ENCODE measurements around the gene RPN2.
A peak's percentile ranks its signal among the peaks of the same experiment; 100 is the strongest.

The RPN2 gene

DNA sequence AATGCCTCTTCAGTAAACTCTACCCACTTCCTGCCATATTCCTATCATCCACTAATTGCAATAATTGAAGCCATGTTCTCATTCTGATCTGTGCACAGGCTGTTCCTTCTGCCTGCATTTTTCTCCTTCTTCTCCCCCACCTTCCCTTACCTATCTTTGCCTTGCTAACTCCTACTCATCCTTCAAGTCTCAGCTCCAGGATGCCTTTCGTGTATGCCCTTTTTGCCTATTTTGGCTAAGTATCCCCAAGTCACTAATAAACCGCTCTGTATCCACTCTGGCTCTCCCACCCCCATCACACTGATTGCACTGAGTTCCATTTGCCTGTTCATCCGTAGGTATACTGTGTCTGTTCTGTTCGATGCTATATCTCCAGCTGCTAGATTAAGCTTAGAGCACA is 6.3 kb upstream of the RPN2 start:
- intact Hi-C loops (cut with DNase I), result no loop called here
- DNase-seq, result peak in 7 of 42 donors; percentile 17 to 65 (median 31)

DNA sequence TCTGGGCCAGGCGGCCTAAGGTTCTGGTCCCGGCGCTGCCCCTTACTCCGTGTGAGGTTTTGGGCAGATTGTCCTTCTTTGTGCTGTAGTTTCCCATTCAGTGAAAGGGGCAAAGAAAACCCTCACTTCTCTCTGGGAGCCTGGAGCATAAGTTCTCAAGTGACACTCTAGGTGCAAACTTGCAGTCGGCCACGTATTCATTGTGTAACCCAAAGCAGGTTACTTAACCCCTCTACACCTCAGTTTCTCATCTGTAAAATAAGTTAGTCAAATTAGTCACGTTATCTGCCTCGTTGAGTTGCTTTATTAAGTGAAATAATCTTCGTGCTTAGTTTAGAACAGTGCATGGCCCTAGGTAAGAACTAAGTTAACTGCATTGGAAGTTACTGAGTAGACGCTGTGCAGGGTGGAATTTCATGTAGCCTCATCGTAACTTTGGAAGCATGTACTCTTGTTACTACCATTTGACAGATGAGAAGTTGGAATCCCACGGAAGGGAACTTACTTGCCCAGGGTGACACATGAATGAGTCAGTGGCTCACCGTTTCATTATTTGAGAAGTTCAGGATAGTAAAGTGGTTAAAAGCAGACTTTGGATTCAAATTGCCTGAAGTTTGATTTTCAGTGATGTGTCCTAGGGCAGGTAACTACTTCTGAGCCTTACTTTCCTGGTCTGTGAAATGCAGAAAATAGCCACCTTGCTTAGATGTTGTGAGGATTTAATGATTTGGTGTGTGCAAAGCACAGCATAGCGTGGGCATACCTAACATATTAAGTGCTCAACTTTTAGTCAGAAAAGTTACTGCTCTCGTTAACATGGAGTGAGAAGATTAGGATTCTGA is 774 bp downstream of the RPN2 start:
- intact Hi-C loops (cut with DNase I), result loop anchor here (5.0 kb wide), 1 partner anchor 83 kb away; the partner anchor contains the start of gene RBL1
- DNase-seq, result no peak

- DNase-seq, result no peak
- intact Hi-C loops (cut with DNase I), result no loop called here
Measured at GRCh38 chr20:37185686-37186085, 6.6 kb downstream of the RPN2 start.

GRCh38 chr20:37188787-37189186 is 9.7 kb downstream of the RPN2 start:
- intact Hi-C loops (cut with DNase I), result no loop called here
- no peak for DNase-seq

GRCh38 chr20:37189416-37190016 is 10.4 kb downstream of the RPN2 start:
- intact Hi-C loops (cut with DNase I), result loop anchor here (10.0 kb wide), 1 partner anchor 195 kb away; no protein-coding TSS in a partner anchor
- DNase-seq, result no peak

GRCh38 chr20:37190354-37191112 is 11.4 kb downstream of the RPN2 start:
- intact Hi-C loops (cut with DNase I), result loop anchor here (10.0 kb wide), 1 partner anchor 194 kb away; no protein-coding TSS in a partner anchor
- DNase-seq, result peak in 1 of 42 donors; percentile 35

- peak; percentile 80 to 98 (median 94) for DNase-seq
- intact Hi-C loops (cut with DNase I), result loop anchor here (10.0 kb wide), 1 partner anchor 193 kb away; no protein-coding TSS in a partner anchor
Measured at GRCh38 chr20:37192137-37192854, 13.2 kb downstream of the RPN2 start.

GRCh38 chr20:37193226-37193625 is 14.1 kb downstream of the RPN2 start:
- intact Hi-C loops (cut with DNase I), result loop anchor here (10.0 kb wide), 1 partner anchor 192 kb away; no protein-coding TSS in a partner anchor
- peak in 23 of 42 donors; percentile 11 to 81 (median 42) for DNase-seq

- intact Hi-C loops (cut with DNase I), result loop anchor here (10.0 kb wide), 1 partner anchor 191 kb away; no protein-coding TSS in a partner anchor
- no peak for DNase-seq
Measured at GRCh38 chr20:37193821-37194220, 14.7 kb downstream of the RPN2 start.

DNA sequence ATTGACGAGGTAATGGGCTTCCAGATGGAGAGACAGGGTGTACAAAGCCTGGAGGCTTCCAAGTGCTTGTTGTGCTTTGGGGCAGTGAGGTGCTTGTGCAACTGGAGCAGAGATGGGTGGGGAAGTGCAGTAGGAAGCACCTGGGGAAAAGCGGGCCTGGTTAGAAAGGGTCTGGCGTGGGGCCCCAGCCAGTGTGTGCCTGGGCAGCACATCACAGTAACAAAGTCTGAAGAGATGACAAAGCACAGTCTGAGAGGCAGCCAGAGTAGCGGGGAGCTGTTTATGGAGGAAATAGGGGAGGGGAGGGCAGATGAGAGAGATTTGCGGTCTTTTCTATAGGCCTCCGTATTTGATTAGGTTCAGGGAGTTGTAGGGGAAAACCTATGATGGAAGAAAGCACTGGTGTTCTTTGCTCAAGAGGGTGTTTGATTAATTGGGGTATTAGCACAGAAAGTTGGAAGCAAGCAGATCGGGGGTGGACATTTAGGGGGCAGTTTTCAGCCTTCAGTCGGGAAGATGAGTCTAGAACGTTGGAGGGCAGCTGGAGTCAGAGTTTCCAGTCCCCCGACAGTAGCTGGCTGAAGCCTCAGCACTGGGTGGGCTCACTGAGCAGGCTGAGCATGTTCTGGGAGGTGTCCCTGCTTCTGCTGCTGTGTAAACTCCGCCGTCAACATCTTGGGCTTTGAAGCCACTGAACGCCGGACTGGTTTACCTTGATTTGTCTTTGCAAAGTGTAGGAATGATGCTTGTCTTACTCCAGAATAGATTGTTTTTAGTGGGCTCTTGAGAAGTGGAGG is 15.7 kb downstream of the RPN2 start:
- intact Hi-C loops (cut with DNase I), result loop anchor here (5.0 to 10.0 kb wide), 2 partner anchors 190 to 337 kb away; no protein-coding TSS in a partner anchor

GRCh38 chr20:37198932-37199660 is 20.0 kb downstream of the RPN2 start:
- no peak for DNase-seq
- intact Hi-C loops (cut with DNase I), result loop anchor here (5.0 to 10.0 kb wide), 2 partner anchors 186 to 333 kb away; no protein-coding TSS in a partner anchor

More for the DNA sequence above, 15.7 kb downstream of the RPN2 start:
- DNase-seq, result no peak

- no peak for DNase-seq
- intact Hi-C loops (cut with DNase I), result no loop called here
Measured at GRCh38 chr20:37200376-37200775, 21.2 kb downstream of the RPN2 start.

GRCh38 chr20:37200926-37201826 is 22.0 kb downstream of the RPN2 start:
- intact Hi-C loops (cut with DNase I), result no loop called here
- DNase-seq, result peak in 1 of 42 donors; percentile 57

DNA sequence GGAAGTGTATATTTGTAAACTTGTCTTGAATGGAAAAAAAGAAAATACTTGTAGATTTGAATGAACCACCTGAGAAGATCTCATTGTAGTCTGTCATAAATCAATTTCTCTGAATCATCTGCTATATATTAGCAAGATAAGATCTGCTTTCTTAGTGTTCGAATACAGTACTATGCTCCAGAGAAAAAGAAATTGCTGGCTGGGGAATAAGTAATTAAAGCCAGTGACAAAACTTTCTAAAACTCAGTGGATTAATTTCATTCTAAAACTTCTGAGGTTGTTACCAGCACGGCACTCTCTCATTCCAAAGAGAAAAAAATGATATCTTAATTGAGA is 22.7 kb downstream of the RPN2 start:
- intact Hi-C loops (cut with DNase I), result no loop called here
- no peak for DNase-seq

DNA sequence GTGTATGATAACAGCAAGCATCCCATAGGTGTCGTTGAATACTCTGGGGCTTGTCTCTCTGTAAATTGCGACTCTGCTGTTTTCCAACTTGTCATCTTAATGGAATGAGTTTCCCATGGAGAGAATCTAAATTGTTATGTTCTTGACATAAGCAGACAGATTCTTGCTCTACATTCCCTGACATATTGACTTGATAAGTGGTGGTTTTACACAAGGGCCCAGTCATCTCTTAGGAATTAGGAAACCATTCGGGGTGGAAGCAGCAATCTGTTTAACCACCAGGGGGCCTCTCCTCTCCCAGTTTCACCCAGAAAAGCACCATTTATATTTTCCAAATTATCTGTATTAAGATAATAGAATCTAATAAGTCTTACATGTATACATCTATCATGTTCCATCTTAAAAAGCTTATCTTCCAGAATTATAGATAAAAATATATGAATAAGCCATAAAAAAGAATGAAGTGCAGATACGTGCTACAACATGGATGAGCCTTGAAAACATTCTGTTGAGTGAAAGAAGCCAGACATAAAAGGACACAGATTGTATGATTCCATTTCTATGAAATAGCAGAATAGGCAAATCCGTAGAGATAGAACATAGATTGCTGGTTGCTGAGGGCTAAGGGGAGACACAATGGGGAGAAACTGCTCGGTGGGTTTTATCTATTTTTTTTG is 23.3 kb downstream of the RPN2 start:
- peak in 26 of 42 donors; percentile 23 to 78 (median 46) for DNase-seq

GRCh38 chr20:37204056-37204455 is 24.9 kb downstream of the RPN2 start:
- intact Hi-C loops (cut with DNase I), result no loop called here
- DNase-seq, result no peak

More for the DNA sequence above, 23.3 kb downstream of the RPN2 start:
- intact Hi-C loops (cut with DNase I), result no loop called here
